Erythroblast (primary cell): Measurements from ENCODE around the gene DPRX.

ENCODE experiments used
- GATA1 ChIP-seq: IDR thresholded peaks from 2 replicates; pipeline ENCODE4 v1.6.1; 2011; ENCODE audit warnings: low read depth, mild to moderate bottlenecking, control low read depth, low read length, moderate library complexity
- POLR2A ChIP-seq: IDR thresholded peaks from 2 replicates; pipeline ENCODE4 v1.6.1; 2011; ENCODE audit warnings: mild to moderate bottlenecking, low read length

GRCh38 chr19:53634768-53635167, 3.0 kb downstream of the DPRX start:
- TF ChIP-seq POLR2A (no peak), GATA1 (no peak)
